GM21619 (cell line): ENCODE data around the gene GPC6.

ENCODE experiments used
- ATAC-seq: cut with Tn5 transposase; IDR thresholded peaks from one replicate; pipeline ENCODE4 v1.9.1; 2021; ENCODE audit not compliant: unreplicated experiment

The GPC6 gene

DNA sequence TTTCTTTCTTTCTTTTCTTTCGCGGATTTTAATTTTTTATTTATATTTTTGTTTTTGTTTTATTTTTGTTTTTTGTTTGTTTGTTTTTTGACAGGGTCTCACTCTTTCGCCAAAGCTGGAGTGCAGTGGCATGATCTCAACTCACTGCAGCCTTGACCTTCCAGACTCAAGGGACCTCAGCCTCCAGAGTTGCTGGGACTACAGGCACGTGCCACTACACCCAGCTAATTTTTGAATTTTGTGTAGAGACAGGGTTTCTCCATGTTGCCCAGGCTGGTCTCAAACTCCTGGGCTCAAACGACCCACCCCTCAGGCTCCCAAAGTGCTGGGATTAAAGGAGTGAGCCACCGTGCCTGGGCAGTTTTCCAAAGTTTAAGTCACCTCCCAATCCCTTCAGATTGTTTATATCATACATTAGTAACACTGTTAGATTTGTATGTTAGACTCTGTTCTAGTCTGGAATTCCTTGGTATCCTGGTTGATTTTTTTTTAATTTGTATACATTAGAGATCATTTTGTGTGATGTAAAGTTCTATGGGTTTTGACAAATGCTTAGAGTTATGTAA, 655.6 kb downstream of the GPC6 start:
- no peak for ATAC-seq

GRCh38 chr13:93889430-93889951, 662.9 kb downstream of the GPC6 start:
- ATAC-seq: no peak

DNA sequence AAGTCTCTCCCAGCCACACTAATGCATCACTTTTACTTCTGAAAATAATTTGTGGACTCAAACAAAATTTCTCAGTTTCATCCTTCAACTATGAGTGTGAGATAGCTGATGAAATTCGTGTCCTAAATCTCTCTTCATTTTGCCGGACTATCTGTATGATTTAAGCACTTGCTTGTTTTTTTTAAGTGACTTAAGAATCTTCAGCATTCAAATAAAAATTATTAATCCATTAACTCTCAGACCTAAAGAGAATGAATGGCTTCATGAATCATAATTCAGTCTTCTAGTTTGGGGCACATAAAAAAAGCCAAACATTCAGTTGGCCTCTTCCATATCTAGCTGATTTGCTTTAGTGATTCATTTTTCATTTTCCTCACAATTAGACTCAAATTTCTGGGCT, 673.4 kb downstream of the GPC6 start:
- no peak for ATAC-seq

DNA sequence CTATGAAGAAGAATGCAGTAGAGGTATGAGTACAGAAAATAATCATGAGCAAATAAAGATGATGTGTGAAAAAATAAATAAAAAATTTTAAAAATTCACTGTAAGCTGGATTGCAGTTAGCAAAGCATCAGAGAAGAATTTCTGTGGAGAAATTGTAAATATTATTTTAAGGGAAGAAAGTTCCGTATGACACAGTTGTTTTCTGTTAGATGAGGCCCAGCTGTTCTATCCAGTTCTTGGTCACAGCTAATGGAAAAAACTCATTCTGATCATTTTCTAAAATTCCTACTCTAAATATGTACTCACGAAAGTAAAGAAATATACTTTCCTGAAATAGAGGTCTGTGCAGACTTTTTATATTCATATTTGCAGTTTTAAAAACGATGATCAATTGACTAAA, 674.1 kb downstream of the GPC6 start:
- ATAC-seq: no peak

DNA sequence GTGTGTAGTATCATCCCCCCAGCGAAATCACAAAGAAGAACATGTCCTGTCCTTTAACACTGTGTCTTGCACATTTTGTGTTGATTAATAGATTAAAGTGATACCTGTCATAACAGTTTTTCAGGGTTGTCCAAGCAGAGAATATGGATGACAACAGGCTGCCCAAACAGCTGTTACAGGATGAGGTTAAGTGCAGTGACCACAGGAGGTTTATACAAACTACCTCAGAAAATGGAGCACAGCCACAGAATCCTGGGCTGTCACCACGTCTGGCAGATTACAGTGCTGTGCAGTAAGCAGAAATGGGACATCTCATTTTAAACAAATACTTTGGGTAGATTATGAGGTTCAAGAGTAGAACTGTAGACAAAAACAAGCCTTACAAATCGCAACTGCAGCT, 677.3 kb downstream of the GPC6 start:
- no peak for ATAC-seq

DNA sequence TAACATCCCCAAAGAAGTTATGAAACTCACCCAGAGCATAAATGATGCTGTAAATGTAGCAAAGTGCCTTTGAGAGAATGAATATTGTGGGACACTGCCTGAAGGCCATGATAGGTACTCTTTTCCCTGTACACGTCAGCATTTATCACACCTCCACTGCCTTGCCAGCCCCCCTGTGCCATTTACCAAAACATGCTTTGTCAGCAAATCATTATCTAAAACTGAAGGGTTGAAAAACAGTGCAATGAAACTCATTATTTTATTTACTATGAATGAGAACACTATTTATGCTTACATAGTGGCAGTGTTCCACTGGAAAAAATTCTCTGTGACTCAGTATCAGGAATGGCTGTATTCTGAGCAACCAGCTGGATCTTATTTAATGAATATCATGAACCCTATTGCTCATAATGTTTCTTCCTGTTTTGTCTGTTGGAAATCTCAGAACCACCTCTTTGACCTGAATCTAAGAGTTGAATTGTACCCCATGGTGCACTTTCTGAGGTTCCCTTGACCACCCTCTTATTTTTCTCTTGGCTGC, 688.7 kb downstream of the GPC6 start:
- ATAC-seq: no peak

GRCh38 chr13:93922063-93922855, 695.7 kb downstream of the GPC6 start:
- ATAC-seq: no peak

DNA sequence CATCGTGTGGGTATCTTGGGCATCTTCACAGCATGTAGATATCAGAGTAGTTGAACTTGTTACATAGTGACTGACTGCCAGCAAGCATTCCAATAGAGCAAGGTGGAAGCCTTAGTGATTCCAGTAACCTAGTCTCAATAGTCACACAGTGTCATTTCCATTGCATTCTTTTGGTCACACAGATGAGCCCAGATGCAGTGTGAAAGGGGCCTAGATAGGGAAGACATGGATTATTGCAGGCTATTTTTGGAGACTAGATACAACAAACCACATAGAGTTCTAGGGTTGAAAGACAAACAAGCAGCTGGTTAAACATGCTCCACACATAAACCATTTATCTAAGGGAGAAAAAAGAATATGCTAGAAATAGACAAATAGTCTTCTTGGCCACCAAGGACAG, 699.4 kb downstream of the GPC6 start:
- no peak for ATAC-seq

DNA sequence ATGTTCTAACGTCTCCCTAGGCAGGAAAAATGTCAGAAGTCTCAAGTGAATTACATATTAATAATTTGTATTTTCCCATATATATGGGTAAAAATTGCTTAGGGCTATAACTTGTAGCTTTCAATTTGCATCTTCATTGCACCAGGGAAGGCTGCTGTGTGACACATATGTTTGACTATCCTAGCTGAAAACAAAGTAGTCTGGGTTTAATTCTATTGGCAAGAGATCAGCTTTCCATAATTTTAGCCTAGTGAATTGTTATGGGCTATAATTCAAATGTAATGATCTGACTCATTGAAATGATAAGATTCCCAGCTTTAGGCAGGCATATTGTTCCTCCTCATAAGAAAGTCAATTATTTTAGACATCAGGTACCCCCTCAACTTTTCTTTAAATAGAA, 699.8 kb downstream of the GPC6 start:
- no peak for ATAC-seq

DNA sequence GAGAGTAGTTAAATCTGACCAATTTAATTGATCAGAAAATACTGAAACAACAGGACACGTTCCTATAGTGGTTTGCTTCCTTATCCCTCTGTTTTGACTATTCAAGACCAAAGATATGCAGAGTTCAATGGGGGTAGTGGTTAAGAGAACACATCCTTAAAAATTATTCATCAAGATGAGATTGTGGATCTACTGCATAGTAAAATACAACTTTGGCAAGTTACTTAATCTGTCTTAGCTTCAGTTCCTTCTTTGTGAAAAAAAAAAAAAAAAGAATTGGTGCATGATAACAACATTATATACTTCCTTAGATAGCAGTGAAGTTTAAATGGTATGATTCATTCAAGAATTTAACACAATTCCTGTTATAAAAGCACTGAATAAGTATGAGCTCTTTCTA, 700.8 kb downstream of the GPC6 start:
- no peak for ATAC-seq

- no peak for ATAC-seq
Measured at GRCh38 chr13:93932901-93933300, 706.3 kb downstream of the GPC6 start.

DNA sequence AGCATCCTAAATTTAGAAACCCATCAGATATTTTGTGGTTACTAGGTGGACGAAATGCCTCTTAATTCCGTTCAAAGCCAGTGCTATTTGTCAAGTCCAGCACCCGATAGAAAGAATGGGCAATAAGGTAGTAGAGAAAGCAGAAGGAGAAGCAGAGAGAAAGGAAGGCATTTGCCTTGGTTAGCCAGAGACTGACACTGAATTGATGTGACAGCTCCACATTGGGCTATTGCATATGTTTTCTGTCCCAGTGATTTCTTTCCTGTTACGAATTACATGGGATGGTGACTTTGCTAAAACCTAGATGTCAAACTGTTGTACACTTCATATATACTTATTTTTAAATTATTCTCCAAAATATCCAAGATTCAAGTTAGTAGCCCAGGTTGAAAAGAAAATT, 710.3 kb downstream of the GPC6 start:
- no peak for ATAC-seq

DNA sequence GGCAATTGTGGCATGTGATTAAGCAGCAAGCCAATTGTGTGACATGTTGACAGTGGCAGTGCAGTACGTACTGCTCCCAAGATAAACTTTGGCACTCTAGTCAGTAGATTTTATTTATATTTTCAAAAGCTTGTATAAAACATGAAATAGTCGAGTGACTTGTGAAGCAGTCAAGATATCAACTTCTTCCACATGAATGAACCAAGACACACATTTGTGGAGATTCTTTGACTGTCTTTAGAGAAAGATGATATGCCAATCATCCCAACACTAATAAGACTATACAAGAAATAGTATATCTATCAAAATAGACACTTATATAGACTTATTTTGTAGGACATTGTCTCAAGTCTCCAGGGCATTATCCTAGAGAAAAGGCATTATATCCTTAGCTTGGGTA, 714.8 kb downstream of the GPC6 start:
- no peak for ATAC-seq

DNA sequence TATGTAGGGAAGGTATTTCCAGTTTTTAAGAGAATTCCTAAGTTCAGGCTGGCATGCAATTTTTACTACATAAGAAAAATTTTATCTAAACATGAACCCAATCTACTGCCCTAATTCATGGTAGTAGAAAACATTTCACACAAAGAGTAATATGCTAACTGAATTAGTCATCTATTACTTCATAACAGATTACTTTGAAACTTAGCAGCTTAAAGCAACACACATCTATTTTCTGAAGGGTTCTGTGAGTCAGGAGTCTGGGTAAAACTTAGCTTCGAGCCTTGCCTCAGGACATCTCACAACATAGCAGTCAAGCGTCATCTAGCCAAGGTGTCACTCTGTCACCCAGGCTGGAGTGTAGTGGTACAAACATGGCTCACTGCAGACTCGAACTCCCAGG, 715.4 kb downstream of the GPC6 start:
- no peak for ATAC-seq

- no peak for ATAC-seq
Measured at GRCh38 chr13:93945621-93946020, 719.0 kb downstream of the GPC6 start.

DNA sequence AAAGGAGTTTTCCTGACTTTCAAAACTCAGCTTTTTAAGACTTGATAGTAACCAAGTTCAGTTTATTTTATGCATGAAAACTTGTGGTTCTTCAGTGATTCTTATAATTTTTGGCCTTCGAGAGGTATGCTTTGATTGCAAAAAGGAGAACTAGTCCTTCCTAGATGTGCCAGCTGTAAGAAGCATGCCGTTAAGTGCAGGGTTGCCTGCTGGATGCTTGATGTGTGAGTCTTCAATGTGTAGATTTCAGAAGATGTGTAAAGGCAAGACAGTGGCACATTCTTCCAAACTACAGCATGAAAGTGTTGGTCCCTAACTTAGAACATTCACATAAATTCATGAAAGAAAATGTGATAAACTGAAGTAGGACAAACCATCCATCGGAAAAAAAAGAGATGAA, 720.4 kb downstream of the GPC6 start:
- ATAC-seq: no peak

GRCh38 chr13:93947651-93948050, 721.0 kb downstream of the GPC6 start:
- no peak for ATAC-seq

- no peak for ATAC-seq
Measured at GRCh38 chr13:93948162-93948922, 721.7 kb downstream of the GPC6 start.

- no peak for ATAC-seq
Measured at GRCh38 chr13:93951108-93951507, 724.5 kb downstream of the GPC6 start.

DNA sequence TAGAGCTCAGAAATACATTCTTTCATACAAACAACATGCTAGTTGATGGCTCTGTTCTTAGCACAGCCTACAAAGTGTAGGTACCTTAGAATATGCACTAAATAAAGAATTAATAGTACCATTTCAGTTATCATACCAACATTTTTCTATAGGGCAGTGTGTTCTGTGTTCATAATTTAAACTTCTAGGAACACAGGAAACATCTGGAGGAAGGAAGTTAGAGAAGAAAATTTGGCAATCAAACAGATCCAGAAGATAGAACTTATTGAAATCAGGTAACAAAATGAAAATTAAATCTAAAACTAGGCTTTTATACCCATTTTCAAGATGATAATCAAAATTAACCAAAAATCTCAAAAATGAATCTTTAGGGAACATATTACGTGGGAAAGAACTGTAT, 725.3 kb downstream of the GPC6 start:
- no peak for ATAC-seq

GRCh38 chr13:93953841-93954240, 727.2 kb downstream of the GPC6 start:
- no peak for ATAC-seq

GRCh38 chr13:93955904-93956303, 729.3 kb downstream of the GPC6 start:
- no peak for ATAC-seq
